Endothelial cell of umbilical vein (primary cell): ENCODE data around the gene TMEM270.

ENCODE experiments used
- CTCF ChIP-seq, 2 donors: IDR thresholded peaks; 1 replicate in 1 of 2; 2 replicates in 1 of 2; pipeline ENCODE4 v1.5.1; 2011; ENCODE audit warnings: low read length in 2 of 2, mild to moderate bottlenecking in 2 of 2, moderate library complexity in 2 of 2, control low read depth in 1 of 2, inconsistent platforms in 1 of 2, low read depth in 1 of 2; ENCODE audit not compliant: insufficient read depth in 1 of 2; ENCODE audit errors: extremely low read depth in 1 of 2
- EZH2 ChIP-seq: IDR thresholded peaks from 2 replicates; pipeline ENCODE4 v1.6.1; 2012; ENCODE audit warnings: borderline replicate concordance, low read depth, mild to moderate bottlenecking, moderate library complexity, low read length, inconsistent platforms; ENCODE audit not compliant: severe bottlenecking
- JUN ChIP-seq: IDR thresholded peaks from 2 replicates; pipeline ENCODE4 v1.6.1; 2011; ENCODE audit warnings: borderline replicate concordance, low read depth; ENCODE audit not compliant: insufficient read length, insufficient read depth
- MAX ChIP-seq: IDR thresholded peaks from 2 replicates; pipeline ENCODE4 v1.6.1; 2011; ENCODE audit not compliant: insufficient read depth, insufficient read length
- MYC ChIP-seq: IDR thresholded peaks from one replicate; pipeline ENCODE4 v1.6.1; 2011; ENCODE audit warnings: mild to moderate bottlenecking, low read depth, low read length
- POLR2A ChIP-seq: IDR thresholded peaks from 2 replicates; pipeline ENCODE4 v1.6.1; 2012; ENCODE audit warnings: low read depth, mild to moderate bottlenecking, control low read depth, low read length
- POLR2AphosphoS5 ChIP-seq: IDR thresholded peaks from 2 replicates; pipeline ENCODE4 v1.6.1; 2012; ENCODE audit warnings: low read depth, mild to moderate bottlenecking, control low read depth, low read length, moderate library complexity; ENCODE audit not compliant: insufficient read depth

- no peak for TF ChIP-seq EZH2
- TF ChIP-seq POLR2A, result no peak
- no peak for TF ChIP-seq CTCF (IDR thresholded peaks at IDR 0.05; ENCODE audit: extremely low read depth in 1 of 2, insufficient read depth in 1 of 2, low read depth in 1 of 2, low read length in 2 of 2)
- TF ChIP-seq JUN, result no peak
- TF ChIP-seq MYC, result no peak
- TF ChIP-seq POLR2AphosphoS5, result no peak
- no peak for TF ChIP-seq MAX
Measured at GRCh38 chr7:73815436-73815835, 45.5 kb upstream of the TMEM270 start.
